ENCODE measurements around the gene PRM3. TPM values are rescaled to one million over a fixed set of nuclear protein-coding genes. Genes with fewer than 3 reads are reported as not detected.

Gene PRM3
- total RNA-seq, 2 experiments from 2014 or later: not detected

- POLR2A ChIA-PET: no interaction called here
- DNase-seq: no peak
- no peak overlapping the region for H3K27ac Mint-ChIP-seq
Observed at GRCh38 chr16:11306381-11306780, 33.0 kb upstream of the PRM3 start.

GRCh38 chr16:11303405-11304138 lies 30.1 kb upstream of the PRM3 start:
- CTCF ChIA-PET: no interaction called here
- H3K27ac Mint-ChIP-seq: no peak overlapping the region
- no peaks in the 10 kb centered on the region for H3K36me3 Mint-ChIP-seq (ENCODE audit: low read depth)
- H3K9me3 Mint-ChIP-seq: no peaks in the 10 kb centered on the region
- no peak for TF ChIP-seq CTCF (IDR thresholded peaks at IDR 0.05)
- intact Hi-C loops (cut with micrococcal nuclease): no loop called here
- no peak for ATAC-seq
- H3K27me3 Mint-ChIP-seq: no peaks in the 10 kb centered on the region
- H3K4me1 Mint-ChIP-seq (ENCODE audit: low read depth): peaks cover 7% of the 10 kb centered on the region
- POLR2A ChIA-PET: interaction anchor here (1.1 to 1.2 kb wide), 2 partner anchors 37 to 64 kb away, joined by 3 to 4 read pairs; no protein-coding TSS in a partner anchor
- no peak for DNase-seq
- no peak overlapping the region for H3K4me3 Mint-ChIP-seq

More at GRCh38 chr16:11306381-11306780, 33.0 kb upstream of the PRM3 start:
- CTCF ChIA-PET: no interaction called here
- Mint-ChIP-seq H3K9me3 (no peaks in the 10 kb centered on the region), H3K27me3 (no peaks in the 10 kb centered on the region), H3K36me3 (ENCODE audit: low read depth) (no peaks in the 10 kb centered on the region), H3K4me3 (no peak overlapping the region), H3K4me1 (ENCODE audit: low read depth) (peaks cover 24% of the 10 kb centered on the region)
- TF ChIP-seq CTCF (IDR thresholded peaks at IDR 0.05): no peak
- no peak for ATAC-seq
- intact Hi-C loops (cut with micrococcal nuclease): no loop called here

- no peak for ATAC-seq
- no peaks in the 10 kb centered on the region for H3K9me3 Mint-ChIP-seq
- intact Hi-C loops (cut with micrococcal nuclease): no loop called here
- ChIA-PET CTCF (no interaction called here), POLR2A (interaction anchor here (1.1 to 1.2 kb wide), 2 partner anchors 37 to 65 kb away, joined by 3 to 4 read pairs; no protein-coding TSS in a partner anchor)
- no peak for TF ChIP-seq CTCF (IDR thresholded peaks at IDR 0.05)
- H3K4me3 Mint-ChIP-seq: no peak overlapping the region
- DNase-seq: no peak
- peaks cover 10% of the 10 kb centered on the region for H3K4me1 Mint-ChIP-seq (ENCODE audit: low read depth)
- no peaks in the 10 kb centered on the region for H3K27me3 Mint-ChIP-seq
- no peak overlapping the region for H3K27ac Mint-ChIP-seq
- H3K36me3 Mint-ChIP-seq (ENCODE audit: low read depth): no peaks in the 10 kb centered on the region
Observed at GRCh38 chr16:11302977-11303376, 29.5 kb upstream of the PRM3 start.

GRCh38 chr16:11301645-11302501 lies 28.4 kb upstream of the PRM3 start:
- intact Hi-C loops (cut with micrococcal nuclease): no loop called here
- no peak for TF ChIP-seq CTCF (IDR thresholded peaks at IDR 0.05)
- POLR2A ChIA-PET: interaction anchor here (1.1 to 1.2 kb wide), 2 partner anchors 38 to 66 kb away, joined by 3 to 4 read pairs; no protein-coding TSS in a partner anchor
- Mint-ChIP-seq H3K9me3 (no peaks in the 10 kb centered on the region), H3K27ac (no peak overlapping the region), H3K4me1 (ENCODE audit: low read depth) (peaks cover 21% of the 10 kb centered on the region), H3K4me3 (no peak overlapping the region), H3K27me3 (no peaks in the 10 kb centered on the region), H3K36me3 (ENCODE audit: low read depth) (no peaks in the 10 kb centered on the region)
- ATAC-seq: no peak
- CTCF ChIA-PET: no interaction called here
- no peak for DNase-seq

GRCh38 chr16:11300560-11300892 lies 27.1 kb upstream of the PRM3 start:
- H3K27ac Mint-ChIP-seq: no peak overlapping the region
- POLR2A ChIA-PET: interaction anchor here (0.6 kb wide), 1 partner anchor 419 kb away, joined by 3 read pairs; no protein-coding TSS in a partner anchor
- H3K27me3 Mint-ChIP-seq: no peaks in the 10 kb centered on the region
- H3K36me3 Mint-ChIP-seq (ENCODE audit: low read depth): no peaks in the 10 kb centered on the region
- H3K4me1 Mint-ChIP-seq (ENCODE audit: low read depth): peaks cover 28% of the 10 kb centered on the region
- H3K9me3 Mint-ChIP-seq: no peaks in the 10 kb centered on the region
- CTCF ChIA-PET: no interaction called here
- no peak for TF ChIP-seq CTCF (IDR thresholded peaks at IDR 0.05)
- DNase-seq: no peak
- intact Hi-C loops (cut with micrococcal nuclease): no loop called here
- no peak for ATAC-seq
- H3K4me3 Mint-ChIP-seq: no peak overlapping the region

Data from activated CD8-positive, alpha-beta T cell treated with anti-CD3 and anti-CD28 coated beads for 36 hours (primary cell).